ENCODE data around the gene TSEN54.
"Not testable (repeated sequence)": the region's sequence is repeated elsewhere in the genome, so short reads cannot be mapped to it uniquely, and the experiment has no call there.

The TSEN54 gene

DNA sequence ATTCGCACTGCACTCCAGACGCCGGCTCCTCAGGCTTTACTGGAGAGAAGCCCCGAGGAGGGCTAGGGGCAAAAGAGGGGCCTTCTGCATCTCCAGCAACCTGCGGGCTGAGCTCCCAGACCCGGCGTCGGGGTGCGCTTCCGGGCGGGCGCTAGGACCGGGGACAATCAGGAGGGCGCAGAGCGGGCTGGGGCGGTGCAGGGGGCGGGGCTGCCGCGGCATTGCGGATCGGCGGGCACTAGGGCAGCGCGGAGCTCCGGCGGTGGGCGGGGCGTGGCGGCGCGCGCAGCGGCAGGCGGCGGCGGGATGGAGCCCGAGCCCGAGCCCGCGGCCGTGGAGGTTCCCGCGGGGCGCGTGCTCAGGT lies at the start of gene TSEN54:
TSEN54 (plus strand) TSS at position 274 of the 364 bp plus-strand sequence; CDS start at position 307, 33 bp downstream.
- peak; percentile 95 to 96 for DNase-seq (ENCODE audit: low read depth in 2 of 2)

DNA sequence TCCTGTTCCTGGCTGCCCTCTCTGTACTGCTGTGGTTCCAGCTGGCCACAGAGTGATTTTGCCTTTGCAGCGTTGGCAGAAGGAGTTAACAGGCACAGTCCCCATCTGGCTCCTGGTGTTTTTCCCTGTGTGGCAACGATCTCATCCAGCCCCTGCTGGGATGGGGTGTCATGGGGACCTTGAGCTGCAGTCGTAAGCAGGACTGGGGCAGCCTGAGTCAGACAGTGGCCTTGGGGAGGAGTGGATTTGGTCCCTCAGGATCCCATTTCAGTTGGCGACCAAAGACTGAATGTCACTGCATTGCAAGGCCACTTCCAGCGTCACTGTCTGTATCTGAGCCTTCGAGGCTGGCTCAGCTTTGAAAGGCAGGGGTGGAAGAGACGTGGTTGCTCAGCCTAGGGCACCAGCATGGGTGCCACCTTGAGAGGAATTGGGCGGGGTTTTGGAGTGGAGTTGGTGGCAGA lies 48.0 kb upstream of the TSEN54 start:
- no peak for DNase-seq (ENCODE audit: low read depth in 2 of 2)

GRCh38 chr17:75468779-75469373 lies 47.5 kb upstream of the TSEN54 start:
- DNase-seq (ENCODE audit: low read depth in 2 of 2) = no peak

DNA sequence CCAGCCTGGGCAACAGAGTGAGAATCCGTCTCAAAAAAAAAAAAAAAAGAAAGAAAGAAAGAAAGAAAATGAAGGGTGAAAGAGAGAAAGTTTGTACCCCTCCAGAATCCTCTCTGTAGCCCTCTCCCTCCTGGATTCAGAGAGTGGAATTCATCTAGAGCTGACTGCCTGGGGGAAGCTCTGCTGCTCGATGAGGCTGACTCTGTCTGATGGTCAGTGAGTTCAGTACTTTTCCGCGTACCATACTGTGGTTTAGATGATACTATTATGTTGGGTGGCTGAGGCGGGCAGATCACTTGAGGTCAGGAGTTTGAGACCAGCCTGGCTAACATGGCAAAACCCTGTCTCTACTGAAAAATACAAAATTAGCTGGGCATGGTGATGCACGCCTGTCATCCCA lies 45.1 kb upstream of the TSEN54 start:
- DNase-seq (ENCODE audit: low read depth in 2 of 2) = no peak

DNA sequence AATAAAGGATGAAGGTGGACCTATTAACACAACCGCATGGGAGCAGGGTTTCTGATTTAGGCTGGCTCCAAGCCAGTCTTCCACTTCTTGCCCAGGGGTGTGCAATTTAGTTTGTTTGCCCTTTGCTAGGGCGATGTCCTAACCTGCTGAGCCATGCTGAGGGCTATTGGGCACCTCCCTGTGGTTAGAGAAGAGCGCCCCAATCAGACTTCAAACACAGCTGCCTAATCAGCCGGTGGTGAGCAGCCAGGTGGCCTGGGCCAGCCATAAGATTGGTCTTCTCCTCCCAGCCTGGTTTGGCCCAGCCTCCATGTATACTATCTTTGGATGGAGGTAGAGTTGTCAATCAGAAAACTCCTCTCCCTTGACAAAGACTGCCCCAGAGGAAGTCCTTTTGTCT lies 44.2 kb upstream of the TSEN54 start:
- DNase-seq (ENCODE audit: low read depth in 2 of 2) = no peak

DNA sequence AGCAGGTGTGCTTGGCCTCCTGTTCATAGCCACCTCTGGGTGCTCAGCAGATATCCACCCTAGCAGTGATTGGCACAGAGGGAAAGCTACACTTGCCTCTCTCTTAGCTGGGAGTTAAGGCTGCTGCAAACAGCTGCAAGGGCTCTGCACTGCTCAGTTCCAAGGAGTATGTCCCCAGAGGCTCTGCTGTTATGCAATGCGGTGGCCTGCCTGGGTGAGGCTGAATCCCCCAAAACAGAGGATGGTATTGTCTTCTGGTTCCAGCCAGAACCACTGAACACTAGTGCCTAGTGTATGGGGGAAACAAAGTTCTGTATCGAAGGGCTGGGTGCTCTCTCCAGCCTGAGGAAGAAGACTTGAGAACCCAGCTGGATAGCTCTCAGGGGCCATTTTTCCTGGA lies 43.1 kb upstream of the TSEN54 start:
- no peak for DNase-seq (ENCODE audit: low read depth in 2 of 2)

DNA sequence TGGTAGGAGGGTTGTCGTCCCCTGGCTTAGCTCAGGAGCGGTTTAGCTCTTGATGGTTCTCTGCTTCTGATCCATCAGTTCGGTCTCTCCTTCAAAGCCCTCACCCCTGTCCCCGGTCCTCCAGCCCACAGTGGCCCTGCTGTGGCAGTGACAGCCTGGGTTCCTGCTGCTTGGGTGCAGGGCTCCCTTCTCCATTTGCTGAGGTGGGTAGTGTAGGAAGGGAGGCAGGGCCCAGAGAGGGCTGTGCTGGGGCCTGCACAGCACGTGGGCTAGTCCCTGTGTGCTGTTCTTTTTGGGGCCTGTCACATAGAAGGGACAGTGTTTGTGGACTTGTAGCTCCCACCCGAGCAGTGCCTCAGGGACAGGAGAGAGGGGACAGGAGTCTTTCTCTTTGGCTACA lies 41.6 kb upstream of the TSEN54 start:
- DNase-seq (ENCODE audit: low read depth in 2 of 2) = no peak

- no peak for DNase-seq (ENCODE audit: low read depth in 2 of 2)
These were observed 41.0 kb upstream of the TSEN54 start for GRCh38 chr17:75475144-75475835.

- no peak for DNase-seq (ENCODE audit: low read depth in 2 of 2)
These were observed 40.5 kb upstream of the TSEN54 start for GRCh38 chr17:75475851-75476250.

GRCh38 chr17:75476271-75476671 lies 40.1 kb upstream of the TSEN54 start:
- DNase-seq (ENCODE audit: low read depth in 2 of 2) = no peak

DNA sequence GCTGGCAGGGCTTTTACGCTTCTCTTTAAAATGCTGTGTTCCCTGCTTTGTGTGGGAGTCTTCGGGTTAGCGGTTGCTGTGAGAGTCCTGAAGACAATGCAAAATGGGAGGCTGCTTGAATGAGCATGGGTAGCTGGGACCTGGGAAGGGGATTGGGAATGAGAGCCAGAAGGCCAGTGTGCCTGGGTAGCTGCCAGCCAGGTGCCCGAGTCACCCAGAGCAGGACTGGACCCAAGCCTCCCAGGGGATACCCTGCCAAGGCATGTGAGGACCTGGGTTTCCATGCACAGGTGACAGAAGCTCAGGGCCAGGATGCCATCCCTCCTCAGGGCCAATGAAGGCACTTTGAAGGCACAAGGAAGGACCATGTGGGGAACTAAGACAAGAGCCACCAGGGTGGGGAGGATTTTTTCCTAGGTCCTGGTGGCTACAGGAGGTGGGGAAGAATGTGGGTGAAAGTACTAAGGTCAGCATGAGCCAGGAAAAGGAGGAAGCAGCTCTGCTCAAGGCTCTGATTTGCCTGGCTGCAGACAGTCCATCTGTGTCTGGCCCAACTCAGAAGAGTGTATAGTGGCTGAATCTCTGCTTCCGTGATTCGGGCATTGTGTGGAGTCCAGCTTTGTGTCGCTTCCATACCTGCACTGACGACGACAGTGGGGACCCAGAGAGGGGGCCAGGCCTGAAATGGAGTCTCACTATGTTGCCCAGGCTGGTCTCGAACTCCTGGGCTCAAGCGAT lies 39.4 kb upstream of the TSEN54 start:
- no peak for DNase-seq (ENCODE audit: low read depth in 2 of 2)

DNA sequence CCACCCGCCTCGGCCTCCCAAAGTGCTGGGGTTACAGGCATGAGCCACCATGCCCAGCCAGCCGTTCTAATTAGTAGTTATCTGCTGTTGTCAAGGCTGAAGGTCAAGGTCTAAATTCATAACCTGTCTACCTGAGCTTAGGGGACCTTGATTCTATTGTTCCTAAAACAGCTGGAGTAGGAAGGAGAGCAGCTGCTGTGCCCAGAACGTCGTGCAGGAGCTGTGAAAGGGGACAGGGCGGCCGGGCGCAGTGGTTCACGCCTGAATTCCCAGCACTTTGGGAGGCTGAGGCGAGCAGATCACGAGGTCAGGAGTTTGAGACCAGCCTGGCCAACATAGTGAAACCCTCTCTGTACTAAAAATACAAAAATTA lies 38.9 kb upstream of the TSEN54 start:
- not testable (repeated sequence) for DNase-seq (ENCODE audit: low read depth in 2 of 2)

GRCh38 chr17:75478508-75478907 lies 37.8 kb upstream of the TSEN54 start:
- no peak for DNase-seq (ENCODE audit: low read depth in 2 of 2)

DNA sequence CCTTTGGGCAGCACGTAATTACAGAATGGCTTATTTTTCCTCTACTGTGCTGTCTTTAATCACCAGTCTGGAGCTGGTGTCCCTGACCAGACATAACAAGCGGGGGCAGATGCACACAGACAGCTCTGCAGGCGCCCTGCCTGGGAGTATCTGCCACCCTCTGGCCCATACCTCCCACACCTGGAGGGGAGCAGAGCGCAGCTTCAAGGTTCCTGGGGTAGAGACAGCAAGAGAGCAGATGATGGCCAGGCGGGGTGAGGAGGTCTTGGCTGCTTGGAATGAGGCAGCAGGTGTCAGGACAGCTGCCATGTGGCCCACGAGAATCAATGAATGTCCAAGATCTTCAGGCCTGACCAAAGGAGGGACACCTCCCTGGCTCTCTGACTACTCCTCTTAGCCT lies 36.0 kb upstream of the TSEN54 start:
- no peak for DNase-seq (ENCODE audit: low read depth in 2 of 2)

- DNase-seq (ENCODE audit: low read depth in 2 of 2) = no peak
These were observed 34.9 kb upstream of the TSEN54 start for GRCh38 chr17:75481194-75482068.

GRCh38 chr17:75482098-75482942 lies 34.0 kb upstream of the TSEN54 start:
- DNase-seq (ENCODE audit: low read depth in 2 of 2) = no peak

GRCh38 chr17:75485688-75486087 lies 30.6 kb upstream of the TSEN54 start:
- DNase-seq (ENCODE audit: low read depth in 2 of 2) = no peak

DNA sequence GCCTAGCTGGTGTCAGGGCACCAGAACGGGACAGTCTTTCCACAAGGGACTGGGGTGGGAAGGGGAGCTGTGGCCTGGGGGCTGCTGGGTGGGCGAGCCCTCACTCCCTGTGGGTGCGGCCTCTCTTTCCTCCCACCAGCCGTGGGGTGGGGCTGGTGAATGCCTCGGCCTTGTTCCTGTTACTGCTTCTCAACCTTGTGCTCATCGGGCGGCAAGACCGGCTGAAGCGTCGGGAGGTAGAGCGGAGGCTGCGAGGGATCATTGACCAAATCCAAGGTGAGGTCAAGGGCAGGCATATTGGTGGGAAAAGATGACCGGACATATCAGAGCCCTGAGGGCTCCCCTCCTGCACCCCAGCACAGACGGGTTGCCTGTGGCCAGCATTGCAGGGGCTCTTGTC lies 30.2 kb upstream of the TSEN54 start:
- no peak for DNase-seq (ENCODE audit: low read depth in 2 of 2)

DNA sequence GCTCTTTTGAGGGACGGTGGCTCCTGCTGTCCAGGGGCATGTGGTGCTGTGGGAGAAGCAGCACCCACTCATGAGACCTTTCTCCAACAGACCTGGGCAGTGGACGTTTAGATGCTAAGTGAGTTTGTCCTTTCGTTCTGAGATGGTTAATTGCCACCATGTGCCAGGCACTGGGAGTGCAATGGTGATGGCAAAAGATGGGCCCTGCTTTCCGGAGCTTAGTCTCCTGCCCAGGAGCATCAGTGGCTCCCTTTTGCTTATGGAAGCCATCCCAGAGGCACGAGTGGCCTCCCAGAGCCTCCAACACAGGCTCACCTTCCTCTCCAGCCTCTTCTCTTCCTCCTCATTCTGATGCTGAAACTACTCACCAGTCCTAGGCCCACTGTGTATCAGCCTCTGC lies 29.4 kb upstream of the TSEN54 start:
- no peak for DNase-seq (ENCODE audit: low read depth in 2 of 2)

DNA sequence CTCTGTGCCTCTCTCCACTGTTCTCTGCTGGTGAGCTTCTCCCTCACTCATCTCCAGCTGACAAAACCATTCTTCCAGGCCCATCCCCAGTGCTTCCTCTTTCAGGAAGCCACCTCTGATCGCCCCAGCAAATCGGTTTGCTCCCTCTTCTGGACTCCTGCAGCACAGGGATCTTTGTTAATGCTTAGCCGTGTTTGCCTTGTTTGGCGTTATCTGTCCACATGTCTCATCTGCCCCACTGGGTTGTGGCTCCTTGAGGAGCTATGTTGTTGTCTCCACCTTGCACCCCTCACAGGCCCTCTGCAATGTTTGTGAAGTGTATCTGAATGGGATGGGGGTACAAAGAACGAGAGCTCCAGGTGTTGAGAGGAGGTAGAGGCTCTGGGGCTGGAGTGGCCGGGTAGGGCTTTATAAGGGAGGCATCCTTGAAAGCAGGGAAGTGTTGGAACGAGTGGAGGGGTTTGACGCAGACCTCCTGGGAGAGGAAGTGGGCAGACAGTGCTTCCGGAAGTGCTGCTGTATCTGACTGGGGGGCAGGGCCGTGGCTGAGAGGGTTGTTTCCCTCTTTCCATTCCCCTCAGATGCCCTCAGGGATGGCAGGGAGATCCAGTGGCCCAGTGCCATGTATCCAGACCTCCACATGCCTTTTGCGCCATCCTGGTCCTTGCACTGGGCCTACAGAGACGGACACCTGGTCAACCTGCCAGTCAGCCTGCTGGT lies 28.8 kb upstream of the TSEN54 start:
- DNase-seq (ENCODE audit: low read depth in 2 of 2) = peak; percentile 9 to 16
